ENCODE data around the gene PLCH1.

DNA sequence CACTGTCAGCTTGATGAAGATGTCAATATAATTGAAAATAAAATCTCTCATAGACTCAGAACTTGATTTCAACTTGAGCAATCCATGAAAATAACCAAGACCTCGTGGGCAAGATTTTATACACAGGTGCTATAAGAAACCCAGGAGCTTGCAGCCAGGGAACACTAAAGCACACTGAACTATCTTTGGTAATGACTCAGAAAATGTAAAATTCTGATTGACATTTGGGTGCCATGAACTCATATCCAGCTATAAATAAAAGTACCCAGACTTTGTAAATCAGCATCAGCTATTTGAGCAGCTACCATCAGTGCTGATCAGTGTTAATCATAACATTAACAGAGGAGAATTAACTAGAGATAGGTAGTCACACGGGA, 61.5 kb downstream of the PLCH1 start:
- no peak for TF ChIP-seq SPI1 (IDR thresholded peaks at IDR 0.05; ENCODE audit: borderline replicate concordance, insufficient read depth, low read depth, low read length)
- TF ChIP-seq, protein P1, sequence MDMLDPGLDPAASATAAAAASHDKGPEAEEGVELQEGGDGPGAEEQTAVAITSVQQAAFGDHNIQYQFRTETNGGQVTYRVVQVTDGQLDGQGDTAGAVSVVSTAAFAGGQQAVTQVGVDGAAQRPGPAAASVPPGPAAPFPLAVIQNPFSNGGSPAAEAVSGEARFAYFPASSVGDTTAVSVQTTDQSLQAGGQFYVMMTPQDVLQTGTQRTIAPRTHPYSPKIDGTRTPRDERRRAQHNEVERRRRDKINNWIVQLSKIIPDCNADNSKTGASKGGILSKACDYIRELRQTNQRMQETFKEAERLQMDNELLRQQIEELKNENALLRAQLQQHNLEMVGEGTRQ (IDR thresholded peaks at IDR 0.05; ENCODE audit: borderline replicate concordance, low read depth, low read length), result no peak
- TF ChIP-seq, protein P2, sequence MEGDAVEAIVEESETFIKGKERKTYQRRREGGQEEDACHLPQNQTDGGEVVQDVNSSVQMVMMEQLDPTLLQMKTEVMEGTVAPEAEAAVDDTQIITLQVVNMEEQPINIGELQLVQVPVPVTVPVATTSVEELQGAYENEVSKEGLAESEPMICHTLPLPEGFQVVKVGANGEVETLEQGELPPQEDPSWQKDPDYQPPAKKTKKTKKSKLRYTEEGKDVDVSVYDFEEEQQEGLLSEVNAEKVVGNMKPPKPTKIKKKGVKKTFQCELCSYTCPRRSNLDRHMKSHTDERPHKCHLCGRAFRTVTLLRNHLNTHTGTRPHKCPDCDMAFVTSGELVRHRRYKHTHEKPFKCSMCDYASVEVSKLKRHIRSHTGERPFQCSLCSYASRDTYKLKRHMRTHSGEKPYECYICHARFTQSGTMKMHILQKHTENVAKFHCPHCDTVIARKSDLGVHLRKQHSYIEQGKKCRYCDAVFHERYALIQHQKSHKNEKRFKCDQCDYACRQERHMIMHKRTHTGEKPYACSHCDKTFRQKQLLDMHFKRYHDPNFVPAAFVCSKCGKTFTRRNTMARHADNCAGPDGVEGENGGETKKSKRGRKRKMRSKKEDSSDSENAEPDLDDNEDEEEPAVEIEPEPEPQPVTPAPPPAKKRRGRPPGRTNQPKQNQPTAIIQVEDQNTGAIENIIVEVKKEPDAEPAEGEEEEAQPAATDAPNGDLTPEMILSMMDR (IDR thresholded peaks at IDR 0.05 in 2 of 3, conservative IDR thresholded peaks at IDR 0.05 in 1 of 3; ENCODE audit: control insufficient read depth in 2 of 3, extremely low read depth in 1 of 3, insufficient read depth in 1 of 3, low read depth in 3 of 3, low read length in 3 of 3), result no peak
- no peak for TF ChIP-seq SREBF2 (IDR thresholded peaks at IDR 0.05; ENCODE audit: low read length)
- no peak for TF ChIP-seq MXI1 (IDR thresholded peaks at IDR 0.05; ENCODE audit: low read depth, low read length)
- TF ChIP-seq, protein P3, sequence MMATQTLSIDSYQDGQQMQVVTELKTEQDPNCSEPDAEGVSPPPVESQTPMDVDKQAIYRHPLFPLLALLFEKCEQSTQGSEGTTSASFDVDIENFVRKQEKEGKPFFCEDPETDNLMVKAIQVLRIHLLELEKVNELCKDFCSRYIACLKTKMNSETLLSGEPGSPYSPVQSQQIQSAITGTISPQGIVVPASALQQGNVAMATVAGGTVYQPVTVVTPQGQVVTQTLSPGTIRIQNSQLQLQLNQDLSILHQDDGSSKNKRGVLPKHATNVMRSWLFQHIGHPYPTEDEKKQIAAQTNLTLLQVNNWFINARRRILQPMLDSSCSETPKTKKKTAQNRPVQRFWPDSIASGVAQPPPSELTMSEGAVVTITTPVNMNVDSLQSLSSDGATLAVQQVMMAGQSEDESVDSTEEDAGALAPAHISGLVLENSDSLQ (IDR thresholded peaks at IDR 0.05), result no peak
- no peak for TF ChIP-seq SREBF1 (IDR thresholded peaks at IDR 0.05; ENCODE audit: low read length)
- no peak for TF ChIP-seq POLR2A (IDR thresholded peaks at IDR 0.05; ENCODE audit: low read depth, low read length)
- TF ChIP-seq RELA (IDR thresholded peaks at IDR 0.05; ENCODE audit: borderline replicate concordance, partially characterized antibody), result no peak
- no peak for TF ChIP-seq ATF7 (IDR thresholded peaks at IDR 0.05; ENCODE audit: low read depth)
- no peak for TF ChIP-seq NFYB (IDR thresholded peaks at IDR 0.05; ENCODE audit: insufficient read depth, low read depth, low read length)
